ENCODE data around the gene HERPUD2. TPM values are rescaled to one million over a fixed set of nuclear protein-coding genes. Genes with fewer than 3 reads are reported as not detected.

The HERPUD2 gene
- total RNA-seq, 1 donor from 2014 or later, result 31.8 TPM

GRCh38 chr7:35617041-35617440 is 77.9 kb downstream of the HERPUD2 start:
- no peak for DNase-seq (ENCODE audit: extremely low spot score, unreplicated experiment)
- TF ChIP-seq CTCF (IDR thresholded peaks at IDR 0.05), result no peak
- H3K4me3 Mint-ChIP-seq (ENCODE audit: unreplicated experiment), result no peak overlapping the region
- peaks cover 8% of the 10 kb centered on the region for H3K4me1 Mint-ChIP-seq (ENCODE audit: unreplicated experiment)
- no peaks in the 10 kb centered on the region for H3K27me3 Mint-ChIP-seq (ENCODE audit: unreplicated experiment)
- H3K36me3 Mint-ChIP-seq (ENCODE audit: unreplicated experiment), result peaks cover 21% of the 10 kb centered on the region
- H3K9me3 Mint-ChIP-seq (ENCODE audit: unreplicated experiment), result no peaks in the 10 kb centered on the region
- no peak overlapping the region for H3K27ac Mint-ChIP-seq (ENCODE audit: unreplicated experiment)

DNA sequence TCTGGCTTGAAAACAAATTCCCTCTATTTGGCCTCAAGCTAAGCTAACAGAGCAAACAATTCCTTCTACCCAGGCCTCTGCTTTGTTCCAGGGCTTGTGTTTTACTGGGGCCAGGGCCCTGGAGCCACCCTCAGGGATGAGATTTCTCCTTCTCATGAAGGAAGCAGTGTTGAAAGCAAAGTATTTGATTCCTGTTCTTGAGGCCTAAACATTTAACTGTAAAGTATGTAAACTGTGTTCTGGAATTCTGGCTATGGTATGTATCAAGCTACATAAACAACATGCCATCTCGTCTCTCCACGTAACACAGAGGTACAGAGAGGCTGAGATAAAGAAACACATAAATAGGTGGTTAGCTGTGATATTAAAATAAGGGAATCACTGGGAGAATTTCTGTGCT is 81.8 kb downstream of the HERPUD2 start:
- H3K4me1 Mint-ChIP-seq (ENCODE audit: unreplicated experiment), result peaks cover 8% of the 10 kb centered on the region
- H3K27me3 Mint-ChIP-seq (ENCODE audit: unreplicated experiment), result no peaks in the 10 kb centered on the region
- no peak overlapping the region for H3K4me3 Mint-ChIP-seq (ENCODE audit: unreplicated experiment)
- TF ChIP-seq CTCF (IDR thresholded peaks at IDR 0.05), result no peak
- no peak for DNase-seq (ENCODE audit: extremely low spot score, unreplicated experiment)
- peaks cover 13% of the 10 kb centered on the region for H3K36me3 Mint-ChIP-seq (ENCODE audit: unreplicated experiment)
- peaks cover 3% of the 10 kb centered on the region for H3K9me3 Mint-ChIP-seq (ENCODE audit: unreplicated experiment)
- no peak overlapping the region for H3K27ac Mint-ChIP-seq (ENCODE audit: unreplicated experiment)

- no peak for DNase-seq (ENCODE audit: extremely low spot score, unreplicated experiment)
- H3K4me1 Mint-ChIP-seq (ENCODE audit: unreplicated experiment), result peaks cover 10% of the 10 kb centered on the region
- H3K27ac Mint-ChIP-seq (ENCODE audit: unreplicated experiment), result no peak overlapping the region
- no peaks in the 10 kb centered on the region for H3K27me3 Mint-ChIP-seq (ENCODE audit: unreplicated experiment)
- peaks cover 22% of the 10 kb centered on the region for H3K36me3 Mint-ChIP-seq (ENCODE audit: unreplicated experiment)
- H3K9me3 Mint-ChIP-seq (ENCODE audit: unreplicated experiment), result no peaks in the 10 kb centered on the region
- H3K4me3 Mint-ChIP-seq (ENCODE audit: unreplicated experiment), result no peak overlapping the region
- TF ChIP-seq CTCF (IDR thresholded peaks at IDR 0.05), result no peak
Observed at GRCh38 chr7:35605760-35606159, 89.2 kb downstream of the HERPUD2 start.

DNA sequence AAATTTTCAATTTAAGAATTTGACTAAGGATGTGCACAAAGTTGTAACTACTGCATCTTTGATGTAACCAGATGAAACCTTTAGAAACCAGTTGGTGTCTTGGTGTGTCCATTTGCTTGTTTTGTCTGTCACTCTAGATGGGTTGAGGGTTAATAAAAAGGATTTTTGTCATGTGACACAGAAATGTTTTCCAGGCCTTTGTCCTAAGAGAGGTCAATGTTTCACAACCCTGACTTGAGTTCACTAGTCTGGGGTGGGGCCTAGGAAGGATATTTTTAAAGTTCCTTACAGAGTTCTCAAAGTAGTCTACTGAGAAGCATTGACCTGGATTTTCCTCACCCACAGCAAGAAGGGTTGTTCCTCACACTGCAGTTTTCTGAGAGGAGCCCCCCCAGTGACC is 90.3 kb downstream of the HERPUD2 start:
- DNase-seq (ENCODE audit: extremely low spot score, unreplicated experiment), result no peak
- peaks cover 10% of the 10 kb centered on the region for H3K4me1 Mint-ChIP-seq (ENCODE audit: unreplicated experiment)

GRCh38 chr7:35599645-35600044 is 95.3 kb downstream of the HERPUD2 start:
- H3K36me3 Mint-ChIP-seq (ENCODE audit: unreplicated experiment), result peaks cover 13% of the 10 kb centered on the region
- peaks cover 13% of the 10 kb centered on the region for H3K4me1 Mint-ChIP-seq (ENCODE audit: unreplicated experiment)
- H3K9me3 Mint-ChIP-seq (ENCODE audit: unreplicated experiment), result no peaks in the 10 kb centered on the region
- no peaks in the 10 kb centered on the region for H3K27me3 Mint-ChIP-seq (ENCODE audit: unreplicated experiment)
- TF ChIP-seq CTCF (IDR thresholded peaks at IDR 0.05), result no peak
- no peak overlapping the region for H3K27ac Mint-ChIP-seq (ENCODE audit: unreplicated experiment)
- no peak overlapping the region for H3K4me3 Mint-ChIP-seq (ENCODE audit: unreplicated experiment)
- DNase-seq (ENCODE audit: extremely low spot score, unreplicated experiment), result no peak

More for the DNA sequence above, 90.3 kb downstream of the HERPUD2 start:
- Mint-ChIP-seq H3K4me3 (ENCODE audit: unreplicated experiment) (no peak overlapping the region), H3K36me3 (ENCODE audit: unreplicated experiment) (peaks cover 20% of the 10 kb centered on the region), H3K27me3 (ENCODE audit: unreplicated experiment) (no peaks in the 10 kb centered on the region), H3K27ac (ENCODE audit: unreplicated experiment) (no peak overlapping the region), H3K9me3 (ENCODE audit: unreplicated experiment) (no peaks in the 10 kb centered on the region)
- no peak for TF ChIP-seq CTCF (IDR thresholded peaks at IDR 0.05)
